GM20431 (cell line): ENCODE measurements around the gene BRF1.

Experiments
- in situ Hi-C: fragments of 300-500 bp; cut with MseI, MboI; formaldehyde crosslinking; loops from one replicate; pipeline ENCODE4 v1.15.0; 2020; ENCODE audit warnings: low sequenced_read_pairs; ENCODE audit not compliant: unreplicated experiment

BRF1 gene

DNA sequence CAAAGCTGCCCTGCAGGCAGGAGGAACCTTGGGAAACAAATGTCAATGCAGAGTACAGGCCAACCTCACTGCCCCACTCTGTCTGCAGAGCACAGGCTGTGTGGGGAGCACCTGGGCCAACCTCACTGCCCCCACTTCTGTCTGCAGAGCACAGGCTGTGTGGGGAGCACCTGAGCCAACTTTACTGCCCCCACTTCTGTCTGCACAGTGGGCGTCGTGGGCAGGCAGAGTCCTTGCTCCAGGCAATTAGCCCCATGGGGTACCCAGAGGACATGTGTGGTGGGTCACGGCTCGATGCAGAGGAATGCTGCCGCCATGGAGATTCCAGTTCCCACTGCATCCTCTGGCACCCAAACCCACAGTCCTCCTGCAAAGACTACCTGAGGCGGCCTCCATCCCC lies 26.2 kb downstream of the BRF1 start:
- in situ Hi-C loops: no loop called here

DNA sequence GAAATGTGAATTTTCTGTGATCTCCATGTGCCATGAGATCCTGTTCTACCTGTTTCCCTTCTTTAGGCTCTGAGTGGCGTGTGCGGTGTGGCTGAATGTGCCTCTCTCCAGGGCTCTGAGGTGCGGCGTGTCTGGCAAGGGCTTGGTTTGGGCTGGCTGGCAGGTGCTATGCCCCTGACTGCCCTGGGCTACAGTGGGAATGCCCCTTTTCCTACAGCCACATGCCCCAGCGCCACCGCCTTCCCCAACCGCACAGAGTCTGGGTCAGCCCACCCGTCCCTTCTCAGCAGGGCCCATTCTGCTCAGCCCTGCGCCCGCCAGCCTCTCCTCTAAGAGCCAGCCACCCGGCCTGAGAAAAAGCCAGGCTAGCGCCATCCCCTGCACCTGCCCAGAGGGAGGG lies 27.7 kb downstream of the BRF1 start:
- in situ Hi-C loops: no loop called here

DNA sequence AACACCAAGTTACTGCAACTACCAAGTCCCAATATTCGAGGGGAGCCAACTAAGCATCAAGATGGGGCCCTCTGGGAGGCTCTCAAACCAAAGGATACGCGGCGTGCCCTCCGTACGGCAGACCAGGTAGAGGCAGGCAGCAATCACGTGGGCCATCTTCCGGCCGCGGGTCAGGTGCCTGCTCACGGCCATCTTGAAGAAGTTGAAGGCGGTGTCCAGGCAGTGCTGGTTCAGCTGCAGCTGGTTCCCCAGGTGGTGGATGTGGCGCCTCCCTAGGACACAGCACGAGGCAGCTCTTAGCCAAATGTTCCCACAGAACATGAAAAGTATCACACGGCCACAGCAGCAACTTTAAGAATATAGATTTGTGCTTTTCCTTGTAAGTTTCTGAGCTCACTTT lies 28.2 kb downstream of the BRF1 start:
- in situ Hi-C loops: no loop called here

DNA sequence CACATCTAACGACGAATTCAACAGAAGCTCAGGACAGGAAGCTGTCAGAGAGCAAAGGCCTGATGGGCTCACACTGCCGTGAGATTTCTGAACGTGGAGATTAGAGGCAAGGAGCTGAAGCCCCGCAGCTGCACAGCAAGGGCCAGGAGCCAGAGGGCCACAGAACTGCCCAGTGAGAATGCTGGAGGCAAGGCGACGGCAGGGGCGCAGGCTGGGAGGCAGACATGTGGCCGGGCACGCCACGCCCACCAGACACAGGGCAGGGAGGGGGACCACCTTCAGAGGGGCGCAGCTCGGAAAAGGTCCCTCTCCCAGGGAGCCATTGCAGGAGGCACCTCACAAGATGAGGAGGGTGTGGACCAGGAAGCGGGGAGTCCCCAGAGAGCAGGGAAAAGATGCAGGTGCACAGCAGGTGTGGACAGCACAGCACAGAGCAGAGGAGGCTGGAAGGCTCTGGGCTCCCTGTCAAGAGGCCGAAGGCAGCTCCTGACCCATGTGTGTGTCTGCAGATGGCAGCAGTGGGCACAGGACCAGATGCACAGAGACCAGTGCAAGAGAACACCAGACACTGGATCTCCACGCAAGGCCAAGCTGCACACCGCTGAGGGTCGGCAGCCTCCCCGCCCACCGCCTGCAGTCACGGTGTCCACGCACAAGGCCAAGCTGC lies 29.4 kb downstream of the BRF1 start:
- in situ Hi-C loops: no loop called here

DNA sequence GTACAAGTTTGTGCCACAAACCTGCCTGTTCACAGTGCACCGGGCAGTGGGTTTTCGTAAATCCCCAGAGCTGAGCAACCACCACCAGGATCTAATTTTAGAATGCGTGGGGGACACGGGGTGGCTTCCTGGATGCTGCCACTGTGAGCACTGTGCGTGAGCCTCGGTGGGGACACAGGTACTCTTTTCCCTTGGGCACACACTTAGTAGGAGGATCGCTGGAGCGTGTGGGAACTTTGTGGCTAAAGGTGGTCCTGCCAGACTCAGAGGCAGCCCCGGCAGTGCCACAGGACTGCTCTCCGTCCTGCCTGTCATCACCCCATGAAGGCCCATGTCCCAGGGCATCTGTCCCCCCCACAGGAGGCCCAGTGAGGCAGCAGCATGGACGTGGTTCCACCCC lies 31.4 kb downstream of the BRF1 start:
- in situ Hi-C loops: no loop called here

DNA sequence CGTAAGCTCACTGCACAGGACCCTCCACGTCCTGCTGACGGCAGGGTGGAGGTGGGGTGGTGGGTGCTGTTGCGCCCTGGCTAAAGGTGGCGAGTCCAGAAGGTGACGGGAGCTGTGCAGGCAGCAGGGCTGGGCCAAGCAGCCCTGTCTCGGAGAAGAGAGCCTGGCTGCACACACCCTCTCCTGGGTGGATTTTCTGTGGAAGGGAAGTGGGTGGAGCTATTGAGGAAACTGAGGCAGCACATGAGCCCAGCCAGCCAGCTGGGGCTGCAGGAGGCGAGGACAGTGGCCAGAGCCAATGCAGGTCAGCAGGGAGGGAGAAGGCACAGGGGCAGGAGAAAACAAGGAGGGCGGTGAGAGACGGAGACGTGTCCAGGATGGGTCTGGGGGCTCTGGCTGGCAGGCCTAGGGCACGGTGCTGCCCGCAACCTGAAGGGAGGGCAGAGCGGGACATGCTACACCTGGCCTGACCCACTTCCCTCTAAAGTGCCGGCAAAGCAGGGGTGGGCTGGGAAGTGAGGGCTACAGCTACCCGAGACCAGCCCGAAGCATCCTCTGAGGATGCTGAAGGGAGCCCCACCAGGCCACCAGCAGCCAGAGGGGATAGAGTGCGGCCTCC lies 32.0 kb downstream of the BRF1 start:
- in situ Hi-C loops: no loop called here

DNA sequence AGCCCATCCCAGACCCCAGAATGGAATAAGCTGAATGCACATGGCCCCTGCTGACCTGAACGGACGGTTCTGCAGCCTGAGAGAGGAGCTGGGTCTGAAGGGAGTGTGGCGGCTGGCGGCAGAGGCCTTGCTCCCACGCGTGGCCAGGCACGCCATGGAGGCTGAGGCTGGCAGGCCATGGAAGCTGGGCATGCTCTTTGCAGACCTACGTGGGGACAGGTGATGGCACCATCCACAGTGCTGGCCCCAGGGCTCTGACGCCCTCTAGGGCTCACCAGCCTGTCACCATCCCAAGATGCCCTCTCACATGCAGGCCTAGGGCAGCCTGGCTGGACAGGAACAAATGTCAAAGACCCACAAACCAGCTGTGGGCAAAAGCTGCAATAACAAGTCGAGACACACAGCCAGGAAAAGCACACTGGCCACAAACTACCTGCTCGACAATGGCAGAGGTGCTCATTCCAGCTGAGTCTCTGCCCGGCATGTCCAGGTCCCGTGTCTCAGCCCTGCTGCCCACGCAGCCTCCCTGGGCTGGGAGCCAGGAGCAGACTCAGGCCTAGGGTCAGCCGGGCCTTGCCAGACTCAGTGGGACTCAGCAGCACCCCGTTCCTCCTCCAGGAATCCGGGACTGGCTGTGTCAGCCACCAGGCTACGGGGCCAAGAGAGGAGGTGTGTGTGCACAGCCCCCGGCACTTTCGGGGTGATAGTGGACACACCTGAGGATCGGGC lies 32.8 kb downstream of the BRF1 start:
- in situ Hi-C loops: no loop called here

DNA sequence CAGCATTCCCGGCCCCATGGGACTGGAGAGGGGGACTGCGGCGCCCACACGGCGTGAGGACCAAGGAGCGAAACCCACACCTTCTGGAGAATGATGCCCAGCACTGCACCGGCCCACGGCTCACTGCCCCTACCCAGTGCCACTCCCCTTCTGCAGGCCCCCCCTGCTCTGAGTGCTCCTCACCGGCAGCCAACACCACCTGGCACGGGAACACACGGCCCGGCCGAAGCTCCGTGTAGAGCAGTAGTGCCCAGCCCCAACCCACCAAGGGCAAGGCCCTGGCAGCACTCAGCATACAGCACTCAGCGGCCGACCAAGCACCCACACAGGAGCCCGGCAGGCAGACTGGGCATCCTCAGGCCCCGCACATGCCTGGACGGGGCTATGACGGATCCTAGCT lies 39.0 kb downstream of the BRF1 start:
- in situ Hi-C loops: no loop called here

DNA sequence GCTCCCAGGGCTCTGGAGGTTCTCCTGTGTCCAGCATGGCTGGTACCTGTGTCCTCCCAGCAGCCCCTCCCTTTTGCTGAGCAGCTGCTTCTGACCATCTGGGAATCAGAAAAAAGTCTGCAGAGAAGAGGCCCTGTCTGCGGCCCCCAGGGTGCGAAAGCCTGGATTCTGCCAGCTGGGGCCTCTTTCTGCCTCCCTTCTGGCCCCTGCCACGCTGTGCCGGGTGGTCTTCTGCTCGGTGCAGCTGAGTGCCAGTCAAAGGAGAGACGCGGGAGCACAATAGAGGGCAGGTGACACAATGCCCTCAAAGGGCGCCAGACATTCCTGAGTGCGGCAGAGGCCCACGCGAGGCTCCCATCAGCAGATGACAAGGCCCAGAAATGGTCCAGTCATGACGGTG lies 39.8 kb downstream of the BRF1 start:
- in situ Hi-C loops: no loop called here

DNA sequence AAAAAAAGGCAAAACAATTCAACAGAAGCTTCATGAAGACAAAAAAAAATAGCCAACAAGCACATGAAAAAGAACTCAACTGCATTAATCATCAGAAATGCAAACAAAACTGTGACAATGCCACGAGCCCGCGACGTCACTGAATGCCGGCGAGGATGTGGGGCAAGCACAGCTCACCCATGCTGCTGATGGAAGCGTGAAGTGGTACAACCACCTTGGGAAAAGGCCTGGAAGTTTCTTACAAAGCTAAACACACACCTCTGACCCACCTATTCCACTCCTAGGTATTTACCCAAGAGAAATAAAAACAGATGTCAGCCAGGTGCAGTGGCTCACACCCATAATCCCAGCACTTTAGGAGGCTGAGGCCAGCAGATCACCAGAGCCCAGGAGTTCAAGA lies 42.0 kb downstream of the BRF1 start:
- in situ Hi-C loops: no loop called here

DNA sequence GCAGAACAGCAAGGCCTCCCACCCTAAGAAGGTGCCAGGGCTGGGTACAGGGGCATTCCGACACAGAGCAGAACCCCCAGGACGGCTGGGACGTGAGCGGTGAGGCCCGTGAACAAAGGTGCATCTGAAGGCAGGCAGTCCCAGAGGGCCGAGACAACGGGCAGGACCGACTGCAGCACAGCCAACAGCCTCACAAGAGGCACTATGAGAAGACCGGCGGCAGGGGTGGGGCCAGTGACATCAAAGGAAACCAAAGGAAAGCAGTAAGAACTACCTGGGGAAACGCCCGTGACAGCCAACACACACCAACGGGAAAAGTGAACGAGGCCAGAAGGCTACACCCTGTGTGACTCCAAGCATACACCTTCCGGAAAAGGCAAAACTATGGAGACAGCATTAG lies 43.3 kb downstream of the BRF1 start:
- in situ Hi-C loops: no loop called here

DNA sequence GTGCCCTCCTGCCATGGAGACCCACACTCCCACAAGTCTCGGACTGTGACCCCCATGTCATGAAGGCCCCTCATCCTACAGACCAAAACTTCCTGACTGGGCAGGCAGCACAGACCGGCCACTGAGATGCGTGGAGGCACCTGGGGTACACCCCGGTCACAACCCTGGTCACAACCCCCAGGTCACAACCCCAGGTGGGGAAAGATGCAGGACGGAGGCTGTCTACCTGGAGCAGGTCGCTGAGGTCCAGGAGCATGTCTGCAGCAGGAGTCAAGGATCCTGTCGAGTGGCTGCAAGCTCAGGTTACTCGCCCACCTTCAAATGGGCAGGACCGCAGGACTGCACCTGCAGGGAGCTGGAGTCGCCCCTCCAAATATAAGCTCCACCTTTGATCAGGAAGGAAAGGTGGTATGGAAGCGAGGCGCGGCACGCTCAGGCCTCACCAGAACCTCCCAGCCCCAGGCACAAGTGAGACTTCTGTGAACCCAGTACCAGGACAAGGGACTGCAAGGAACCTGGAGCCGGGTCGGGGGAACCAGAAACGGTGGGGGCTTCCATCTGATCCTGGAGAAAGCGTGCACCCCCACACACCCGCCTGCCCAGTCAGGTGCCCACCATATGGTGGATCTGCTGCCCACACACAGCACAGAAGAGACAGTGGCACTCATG lies 44.4 kb downstream of the BRF1 start:
- in situ Hi-C loops: no loop called here

DNA sequence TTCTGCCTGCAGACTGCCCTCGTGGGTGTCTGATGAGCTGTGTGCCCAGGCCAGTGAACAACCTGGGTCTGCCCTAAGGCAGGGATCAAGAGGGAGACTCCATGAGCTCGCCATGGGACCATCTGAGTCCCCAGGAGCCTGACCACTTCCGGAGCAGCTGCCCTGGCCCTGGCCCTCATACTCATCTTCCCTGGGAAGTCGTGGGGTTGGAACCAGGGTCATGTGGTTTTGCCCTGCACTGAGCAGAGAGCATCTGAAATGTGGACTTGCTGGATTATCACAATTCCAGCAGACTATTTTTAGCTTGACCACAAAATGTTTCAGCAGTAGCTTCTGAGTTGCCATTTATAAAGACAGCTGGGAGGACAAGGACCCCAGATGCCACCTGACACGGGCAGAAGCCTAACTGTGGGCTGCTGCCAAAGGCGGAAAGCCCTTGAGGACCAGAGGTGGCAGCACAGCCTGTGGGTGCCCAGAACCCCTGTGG lies 45.7 kb downstream of the BRF1 start:
- in situ Hi-C loops: no loop called here

DNA sequence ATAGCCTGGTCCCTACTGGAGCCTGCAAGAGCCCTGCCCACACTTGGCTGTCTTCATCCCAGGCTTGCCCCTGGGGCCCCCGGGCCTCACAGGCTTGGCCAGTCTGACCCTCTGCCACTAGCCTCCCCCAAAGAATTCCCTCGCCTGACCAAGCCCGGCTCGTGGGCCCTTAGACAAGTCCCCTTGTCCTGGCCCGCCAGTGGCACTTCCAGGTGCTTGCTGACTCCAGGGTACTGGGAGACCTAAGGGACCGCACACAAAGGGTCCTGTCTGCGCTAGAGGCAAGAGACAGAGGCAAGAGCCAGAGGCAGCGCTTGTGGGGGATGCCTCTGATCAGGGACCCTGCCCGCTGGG lies 47.5 kb downstream of the BRF1 start:
- in situ Hi-C loops: no loop called here

DNA sequence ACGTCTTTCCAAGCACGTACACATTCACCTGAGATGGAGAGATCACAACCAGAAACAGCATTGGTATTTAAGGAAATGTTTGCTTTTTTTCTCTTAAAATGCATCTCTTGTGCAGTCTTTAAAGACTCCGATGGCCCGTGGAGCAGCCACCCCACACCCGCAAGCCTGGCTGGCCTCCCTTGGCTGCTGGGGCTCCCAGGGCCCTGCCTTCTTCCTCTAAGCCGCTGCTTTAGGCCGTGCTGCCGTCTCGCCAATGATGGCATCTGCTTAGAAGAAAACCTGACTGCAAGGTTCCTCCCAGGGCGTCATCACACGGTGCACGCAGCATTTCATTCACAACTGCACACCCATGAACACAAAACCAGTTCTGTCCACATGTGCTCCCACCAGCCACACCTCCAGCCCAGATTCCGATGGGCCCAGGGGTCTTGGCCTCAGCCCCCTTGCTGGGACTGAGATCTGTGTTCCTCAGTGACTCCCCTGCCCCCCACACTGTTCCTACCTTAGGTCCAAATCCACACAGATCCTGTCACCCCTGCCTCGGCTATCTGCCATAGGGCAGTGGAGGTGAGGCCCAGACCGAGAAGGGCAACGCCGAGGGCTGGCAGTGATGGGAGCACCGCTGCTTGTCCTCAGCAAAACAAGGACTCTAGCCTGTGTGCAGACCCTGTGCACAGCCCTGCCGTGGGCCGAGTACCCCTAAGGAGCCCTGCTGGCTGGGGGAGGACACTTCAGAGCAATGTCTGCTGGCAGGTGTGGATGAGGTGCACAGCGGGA lies 48.1 kb downstream of the BRF1 start:
- in situ Hi-C loops: no loop called here

DNA sequence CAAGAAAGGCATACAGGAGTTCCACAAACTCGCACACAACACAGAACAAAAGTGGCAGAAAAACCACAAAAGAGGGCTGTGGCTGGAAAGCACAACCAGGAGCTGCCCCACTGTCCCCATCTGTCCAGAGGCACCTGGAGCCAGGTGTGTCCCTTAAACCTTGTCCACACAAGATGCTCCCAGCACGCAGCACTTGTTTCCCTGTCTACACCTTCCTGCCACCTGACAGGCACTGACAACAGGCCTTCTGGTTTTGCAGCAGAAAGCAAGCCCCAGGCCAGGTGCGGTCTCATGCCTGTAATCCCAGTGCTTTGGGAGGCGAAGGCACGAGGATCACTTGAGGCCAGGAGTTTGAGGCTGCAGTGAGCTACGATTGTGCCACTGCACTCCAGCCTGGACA lies 48.9 kb downstream of the BRF1 start:
- in situ Hi-C loops: no loop called here

DNA sequence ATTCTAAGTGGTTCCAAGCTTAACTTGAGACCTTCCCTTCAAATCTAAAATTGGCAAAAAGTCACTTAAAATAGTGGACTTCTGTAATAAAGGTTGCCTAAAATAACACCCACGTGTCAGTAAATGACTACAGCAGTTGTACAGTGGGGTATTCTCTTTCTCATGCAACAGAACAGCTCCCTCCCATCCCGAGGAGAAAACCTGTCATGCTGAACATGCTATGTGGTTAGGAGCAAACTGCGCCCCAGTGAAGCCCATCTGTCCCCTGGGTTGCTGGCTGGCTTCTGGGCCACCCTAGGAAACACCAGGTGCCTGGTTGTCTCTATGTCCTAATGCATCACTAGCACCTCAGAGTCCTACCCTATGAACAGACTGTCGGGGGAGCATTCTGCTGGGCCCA lies 49.8 kb downstream of the BRF1 start:
- in situ Hi-C loops: no loop called here

DNA sequence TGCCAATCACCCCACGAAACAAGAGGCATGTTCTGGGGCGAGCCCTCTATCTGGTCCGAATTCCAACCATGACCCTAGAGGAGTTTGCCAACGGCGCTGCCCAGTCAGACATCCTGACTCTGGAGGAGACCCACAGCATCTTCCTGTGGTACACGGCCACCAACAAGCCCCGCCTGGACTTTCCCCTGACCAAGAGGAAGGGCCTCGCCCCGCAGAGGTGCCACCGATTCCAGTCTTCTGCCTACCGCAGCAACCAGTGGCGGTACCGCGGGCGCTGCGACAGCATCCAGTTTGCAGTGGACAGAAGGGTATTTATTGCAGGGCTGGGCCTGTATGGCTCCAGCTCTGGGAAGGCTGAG lies 50.8 kb downstream of the BRF1 start:
- in situ Hi-C loops: no loop called here

DNA sequence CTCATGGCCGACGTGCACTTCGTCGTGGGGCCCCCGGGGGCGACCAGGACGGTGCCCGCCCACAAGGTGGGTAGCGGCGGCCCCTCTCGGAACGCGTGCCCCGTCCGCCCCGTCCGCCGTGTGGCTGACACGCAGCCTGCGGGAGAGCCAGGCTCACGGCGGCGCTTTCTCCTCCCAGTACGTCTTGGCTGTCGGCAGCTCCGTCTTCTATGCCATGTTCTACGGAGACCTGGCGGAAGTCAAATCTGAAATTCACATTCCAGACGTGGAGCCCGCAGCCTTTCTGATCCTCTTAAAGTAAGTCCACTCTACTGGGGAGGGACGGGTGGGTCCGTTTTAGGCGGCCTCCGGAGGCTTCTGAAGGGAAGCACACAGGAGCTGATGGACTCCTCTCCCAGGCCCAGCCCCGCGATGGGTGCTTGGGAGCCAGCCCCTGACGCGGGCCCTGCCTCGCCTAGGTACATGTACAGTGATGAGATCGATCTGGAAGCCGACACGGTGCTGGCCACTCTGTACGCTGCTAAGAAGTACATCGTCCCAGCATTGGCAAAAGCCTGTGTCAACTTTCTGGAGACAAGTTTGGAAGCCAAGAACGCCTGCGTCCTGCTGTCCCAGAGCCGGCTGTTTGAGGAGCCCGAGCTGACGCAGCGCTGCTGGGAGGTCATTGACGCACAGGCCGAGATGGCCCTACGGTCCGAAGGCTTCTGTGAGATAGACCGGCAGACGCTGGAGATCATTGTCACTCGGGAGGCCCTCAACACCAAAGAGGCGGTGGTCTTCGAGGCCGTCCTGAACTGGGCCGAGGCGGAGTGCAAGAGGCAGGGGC lies 51.4 kb downstream of the BRF1 start:
- in situ Hi-C loops: no loop called here
